HCT116 (cell line): ENCODE results near the gene NRIP3. TPM values are rescaled to one million over a fixed set of nuclear protein-coding genes. Genes with fewer than 3 reads are reported as not detected.

ENCODE experiments used
- ATAC-seq: fragments of 200-7000 bp; cut with Tn5 transposase; 2 replicates; pipeline ENCODE4 v1.9.1; 2020; ENCODE audit warnings: mild to moderate bottlenecking, moderate library complexity
- BruUV-seq: library from RNA; stranded (reverse); fragments of 400-500 nt; replicated peaks from 2 replicates; lab custom pipeline; 2021; lab: Mats Ljungman, UMichigan
- CTCF ChIA-PET: fragments of 300-600 bp; sonication (Branson Sonifier 250); formaldehyde crosslinking; loops from one replicate; lab custom pipeline; 2021; ENCODE audit warnings: antibody characterized with exemption; lab: Charles Lee
- POLR2A ChIA-PET: fragments of 300-600, 350-600 bp; sonication (Branson Sonifier 250); formaldehyde crosslinking; loops from one replicate; lab custom pipeline; 2021; ENCODE audit warnings: antibody characterized with exemption; lab: Charles Lee
- RAD21 ChIA-PET, 2 experiments: fragments of 300-600 bp; sonication (Branson Sonifier 250); formaldehyde crosslinking; loops; one replicate each; lab custom pipeline; 2023; ENCODE audit warnings: low total read pairs in 2 of 2; ENCODE audit not compliant: uncharacterized antibody in 2 of 2, unreplicated experiment in 2 of 2, low non-redundant PET in 1 of 2; lab: Charles Lee
- DNase-seq: peaks from one replicate; pipeline ENCODE4 v3.0.0-alpha.2; 2010; ENCODE audit warnings: low read depth, low spot score
- H2AFZ ChIP-seq: fragments of 200-600 bp; shearing (Covaris generic), sonication (generic); 2 replicates; pipeline ENCODE4 v1.6.1; 2017; ENCODE audit warnings: low read depth, mixed run types, mixed read lengths, antibody characterized with exemption, low read length; ENCODE audit not compliant: poor library complexity, severe bottlenecking
- H3K27ac ChIP-seq: 2 replicates; pipeline ENCODE4 v1.5.1; 2012; ENCODE audit warnings: low read depth, low read length
- H3K27me3 ChIP-seq: fragments of 200-600 bp; sonication (generic); 2 replicates; pipeline ENCODE4 v1.6.1; 2016; ENCODE audit warnings: mixed run types, low read length, mixed read lengths; ENCODE audit not compliant: insufficient read depth
- H3K36me3 ChIP-seq, 2 experiments: fragments of 200-500 bp in 1 of 2; fragments of 200-600 bp in 1 of 2; sonication (Bioruptor generic) in 1 of 2; sonication (generic) in 1 of 2; 2 replicates each; pipeline versions ENCODE4 v1.5.1 to v1.6.1; 2014 to 2016; ENCODE audit warnings: low read length in 2 of 2, inconsistent platforms in 1 of 2, mixed read lengths in 1 of 2, mixed run types in 1 of 2; ENCODE audit not compliant: insufficient read depth in 2 of 2, control insufficient read depth in 1 of 2
- H3K4me1 ChIP-seq, 2 experiments: fragments of 200-600 bp in 1 of 2; sonication (generic) in 1 of 2; 2 replicates each; pipeline versions ENCODE4 v1.5.1 to v1.6.1; 2012 to 2017; ENCODE audit warnings: low read length in 2 of 2, inconsistent platforms in 1 of 2, mild to moderate bottlenecking in 1 of 2, mixed read lengths in 1 of 2, mixed run types in 1 of 2, moderate library complexity in 1 of 2; ENCODE audit not compliant: insufficient read depth in 2 of 2, control insufficient read depth in 1 of 2
- H3K4me2 ChIP-seq: fragments of 200-600 bp; sonication (generic); 2 replicates; pipeline ENCODE4 v1.6.1; 2017; ENCODE audit warnings: mixed run types, low read length, mixed read lengths
- H3K4me3 ChIP-seq, 2 experiments: fragments of 200-600 bp in 1 of 2; sonication (generic) in 1 of 2; replicated peaks in 1 of 2; 2 replicates each; pipeline ENCODE4 v1.5.1; 2011 to 2016; ENCODE audit warnings: low read length in 2 of 2, control low read depth in 1 of 2, low read depth in 1 of 2, mild to moderate bottlenecking in 1 of 2, mixed read lengths in 1 of 2, mixed run types in 1 of 2
- H3K79me2 ChIP-seq: fragments of 200-600 bp; sonication (generic); 2 replicates; pipeline ENCODE4 v1.6.1; 2017; ENCODE audit warnings: mild to moderate bottlenecking, mixed run types, low read length, moderate library complexity, mixed read lengths; ENCODE audit not compliant: insufficient read depth
- H3K9ac ChIP-seq: fragments of 200-600 bp; sonication (generic); 2 replicates; pipeline ENCODE4 v1.6.1; 2016; ENCODE audit warnings: low read length, mixed read lengths
- H3K9me2 ChIP-seq: fragments of 200-600 bp; sonication (generic), shearing (Covaris generic); 2 replicates; pipeline ENCODE4 v1.6.1; 2017; ENCODE audit warnings: mixed run types, mild to moderate bottlenecking, moderate library complexity; ENCODE audit not compliant: insufficient read depth
- H3K9me3 ChIP-seq, 2 experiments: fragments of 200-500 bp in 1 of 2; fragments of 200-600 bp in 1 of 2; sonication (Bioruptor generic) in 1 of 2; sonication (generic) in 1 of 2; 2 replicates each; pipeline ENCODE4 v1.6.1; 2014 to 2017; ENCODE audit warnings: low read length in 2 of 2, mixed read lengths in 2 of 2, inconsistent platforms in 1 of 2, low read depth in 1 of 2, mild to moderate bottlenecking in 1 of 2, mixed run types in 1 of 2, moderate library complexity in 1 of 2; ENCODE audit not compliant: control insufficient read depth in 1 of 2, insufficient read depth in 1 of 2
- H4K20me1 ChIP-seq: fragments of 200-600 bp; sonication (generic), shearing (Covaris generic); 2 replicates; pipeline ENCODE4 v1.6.1; 2017; ENCODE audit warnings: mixed run types, mild to moderate bottlenecking, moderate library complexity; ENCODE audit not compliant: insufficient read depth
- CBX3 ChIP-seq: IDR thresholded peaks from 2 replicates; pipeline ENCODE4 v1.6.1; 2012; ENCODE audit warnings: low read depth
- CEBPB ChIP-seq: IDR thresholded peaks from 2 replicates; pipeline ENCODE4 v1.6.1; 2012; ENCODE audit warnings: low read depth
- EZH2phosphoT487 ChIP-seq: fragments of 200-600 bp; IDR thresholded peaks from 2 replicates; pipeline ENCODE4 v1.6.1; 2018; ENCODE audit warnings: antibody characterized with exemption, borderline replicate concordance
- FOSL1 ChIP-seq: IDR thresholded peaks from 2 replicates; pipeline ENCODE4 v1.6.1; 2012; ENCODE audit warnings: low read depth
- JUND ChIP-seq: IDR thresholded peaks from 2 replicates; pipeline ENCODE4 v1.6.1; 2012
- POLR2AphosphoS5 ChIP-seq: IDR thresholded peaks from 2 replicates; pipeline ENCODE4 v1.6.1; 2011; ENCODE audit warnings: mild to moderate bottlenecking, low read depth, low read length, moderate library complexity
- SP1 ChIP-seq: IDR thresholded peaks from 2 replicates; pipeline ENCODE4 v1.6.1; 2012; ENCODE audit warnings: low read depth
- TCF7L2 ChIP-seq: IDR thresholded peaks from 2 replicates; pipeline ENCODE4 v1.7.0; 2011; ENCODE audit warnings: borderline replicate concordance, inconsistent platforms; ENCODE audit not compliant: insufficient read depth, insufficient read length; ENCODE audit errors: extremely low read depth
- ZFX ChIP-seq: fragments of 450-650 bp; IDR thresholded peaks from 2 replicates; pipeline ENCODE4 v1.6.1; 2017
- ZNF274 ChIP-seq: fragments of 200-500 bp; sonication (Bioruptor generic); IDR thresholded peaks from 2 replicates; pipeline ENCODE4 v1.6.1; 2014; ENCODE audit warnings: mild to moderate bottlenecking, low read depth, low read length, inconsistent platforms
- intact Hi-C: fragments of 100-400 bp; cut with micrococcal nuclease; formaldehyde crosslinking; loops from 2 replicates; pipeline ENCODE4 v1.10.0; 2022
- total RNA-seq: library from RNA; stranded (reverse); gene quantifications from one replicate; pipeline ENCODE4 v1.2.1, GENCODE V29; 2021; ENCODE audit not compliant: unreplicated experiment
- TF ChIP-seq, protein P1 (sequence below), 3 experiments: fragments of 200-600 bp in 1 of 3; sonication (generic) in 1 of 3; IDR thresholded peaks in 2 of 3; conservative IDR thresholded peaks in 1 of 3; 2 replicates each; pipeline ENCODE4 v1.5.1; 2012 to 2017; ENCODE audit warnings: low read depth in 2 of 3, low read length in 2 of 3, antibody characterized with exemption in 1 of 3, borderline replicate concordance in 1 of 3, control low read depth in 1 of 3, mild to moderate bottlenecking in 1 of 3, mixed read lengths in 1 of 3, mixed run types in 1 of 3, moderate library complexity in 1 of 3; ENCODE audit not compliant: insufficient read depth in 1 of 3
- TF ChIP-seq, protein P2 (sequence below): IDR thresholded peaks from 2 replicates; pipeline ENCODE4 v1.6.1; 2011; ENCODE audit warnings: mild to moderate bottlenecking, low read length, moderate library complexity; ENCODE audit not compliant: insufficient replicate concordance; ENCODE audit errors: extremely low read depth
- TF ChIP-seq, protein P3 (sequence below): IDR thresholded peaks from 2 replicates; pipeline ENCODE4 v1.6.1; 2012

Gene NRIP3
- total RNA-seq, 1 experiment from 2014 or later = 0.15 TPM

DNA sequence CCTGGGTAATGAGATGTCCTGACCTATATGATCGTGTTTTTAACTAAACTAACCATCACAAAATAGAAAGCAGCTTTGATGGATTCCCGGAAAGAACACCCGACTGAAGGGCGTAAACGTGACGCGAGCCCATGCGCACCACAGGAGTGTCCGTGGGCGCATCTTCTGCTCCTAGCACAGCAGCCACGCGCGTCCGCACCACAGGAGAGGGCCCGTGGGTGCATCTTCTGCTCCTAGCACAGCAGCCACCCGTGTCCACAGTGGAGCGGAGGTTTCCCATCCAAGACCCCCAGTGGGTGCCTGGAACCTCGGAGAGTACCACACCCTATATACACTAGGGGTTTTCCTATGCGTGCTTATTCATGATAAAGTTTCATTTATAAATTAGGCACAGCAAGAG is 36.1 kb upstream of the NRIP3 start (continued):
- TF ChIP-seq, protein P1, sequence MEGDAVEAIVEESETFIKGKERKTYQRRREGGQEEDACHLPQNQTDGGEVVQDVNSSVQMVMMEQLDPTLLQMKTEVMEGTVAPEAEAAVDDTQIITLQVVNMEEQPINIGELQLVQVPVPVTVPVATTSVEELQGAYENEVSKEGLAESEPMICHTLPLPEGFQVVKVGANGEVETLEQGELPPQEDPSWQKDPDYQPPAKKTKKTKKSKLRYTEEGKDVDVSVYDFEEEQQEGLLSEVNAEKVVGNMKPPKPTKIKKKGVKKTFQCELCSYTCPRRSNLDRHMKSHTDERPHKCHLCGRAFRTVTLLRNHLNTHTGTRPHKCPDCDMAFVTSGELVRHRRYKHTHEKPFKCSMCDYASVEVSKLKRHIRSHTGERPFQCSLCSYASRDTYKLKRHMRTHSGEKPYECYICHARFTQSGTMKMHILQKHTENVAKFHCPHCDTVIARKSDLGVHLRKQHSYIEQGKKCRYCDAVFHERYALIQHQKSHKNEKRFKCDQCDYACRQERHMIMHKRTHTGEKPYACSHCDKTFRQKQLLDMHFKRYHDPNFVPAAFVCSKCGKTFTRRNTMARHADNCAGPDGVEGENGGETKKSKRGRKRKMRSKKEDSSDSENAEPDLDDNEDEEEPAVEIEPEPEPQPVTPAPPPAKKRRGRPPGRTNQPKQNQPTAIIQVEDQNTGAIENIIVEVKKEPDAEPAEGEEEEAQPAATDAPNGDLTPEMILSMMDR (IDR thresholded peaks at IDR 0.05 in 2 of 3, conservative IDR thresholded peaks at IDR 0.05 in 1 of 3; ENCODE audit: borderline replicate concordance in 1 of 3, insufficient read depth in 1 of 3, low read depth in 2 of 3, low read length in 2 of 3) = no peak
- TF ChIP-seq CBX3 (no peak), ZNF274 (no peak)

DNA sequence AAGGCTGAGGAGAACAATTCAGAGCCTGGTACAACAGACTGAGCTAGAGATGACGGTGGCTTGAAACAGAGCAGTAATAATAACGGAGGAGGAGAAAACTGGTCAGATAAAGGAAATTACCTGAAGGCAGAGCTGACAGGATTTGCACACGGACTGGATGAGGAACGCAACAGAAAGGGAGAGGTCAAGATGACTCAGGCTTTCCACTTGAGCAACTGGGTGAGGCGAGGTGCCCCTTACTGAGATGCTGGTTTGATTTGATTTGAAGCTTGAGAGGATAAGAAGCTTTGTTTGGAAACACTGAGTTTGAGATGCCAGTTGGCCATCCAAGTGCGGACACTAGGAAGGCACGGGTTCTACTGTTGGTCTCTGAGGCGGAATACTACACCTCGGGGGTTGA is 35.4 kb upstream of the NRIP3 start:
- Histone ChIP-seq H3K27ac (no peak overlapping the region), H3K79me2 (no peaks in the 10 kb centered on the region), H3K9ac (peak overlapping the region; percentile 8; the same call in 1 of the 2 replicates), H3K36me3 (no peaks in the 10 kb centered on the region), H3K4me3 (no peak overlapping the region; a peak in 1 of 4 replicates), H4K20me1 (no peaks in the 10 kb centered on the region)
- RAD21 ChIA-PET = no interaction called here
- BruUV-seq = no TSS peak
- intact Hi-C loops = no loop called here
- TF ChIP-seq TCF7L2 (no peak), ZFX (no peak), CEBPB (peak; percentile 76), JUND (peak; percentile 84), SP1 (peak; percentile 77), FOSL1 (peak; percentile 89), CBX3 (peak; percentile 76; the same call in 1 of the 2 replicates), POLR2AphosphoS5 (no peak), EZH2phosphoT487 (no peak)
- TF ChIP-seq, protein P2, sequence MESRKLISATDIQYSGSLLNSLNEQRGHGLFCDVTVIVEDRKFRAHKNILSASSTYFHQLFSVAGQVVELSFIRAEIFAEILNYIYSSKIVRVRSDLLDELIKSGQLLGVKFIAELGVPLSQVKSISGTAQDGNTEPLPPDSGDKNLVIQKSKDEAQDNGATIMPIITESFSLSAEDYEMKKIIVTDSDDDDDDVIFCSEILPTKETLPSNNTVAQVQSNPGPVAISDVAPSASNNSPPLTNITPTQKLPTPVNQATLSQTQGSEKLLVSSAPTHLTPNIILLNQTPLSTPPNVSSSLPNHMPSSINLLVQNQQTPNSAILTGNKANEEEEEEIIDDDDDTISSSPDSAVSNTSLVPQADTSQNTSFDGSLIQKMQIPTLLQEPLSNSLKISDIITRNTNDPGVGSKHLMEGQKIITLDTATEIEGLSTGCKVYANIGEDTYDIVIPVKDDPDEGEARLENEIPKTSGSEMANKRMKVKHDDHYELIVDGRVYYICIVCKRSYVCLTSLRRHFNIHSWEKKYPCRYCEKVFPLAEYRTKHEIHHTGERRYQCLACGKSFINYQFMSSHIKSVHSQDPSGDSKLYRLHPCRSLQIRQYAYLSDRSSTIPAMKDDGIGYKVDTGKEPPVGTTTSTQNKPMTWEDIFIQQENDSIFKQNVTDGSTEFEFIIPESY = no peak
- TF ChIP-seq, protein P3, sequence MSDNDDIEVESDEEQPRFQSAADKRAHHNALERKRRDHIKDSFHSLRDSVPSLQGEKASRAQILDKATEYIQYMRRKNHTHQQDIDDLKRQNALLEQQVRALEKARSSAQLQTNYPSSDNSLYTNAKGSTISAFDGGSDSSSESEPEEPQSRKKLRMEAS = peak; percentile 58; the same call in 1 of the 2 replicates
- TF ChIP-seq, all 23 proteins: peak for 6
- H3K27me3 ChIP-seq = no peaks in the 10 kb centered on the region
- ChIA-PET CTCF (no interaction called here), POLR2A (no interaction called here)
- H3K4me1 ChIP-seq = peaks cover 0 to 22% of the 10 kb centered on the region in 2 experiments; a peak in 2 of 4 replicates
- peak overlapping the region; percentile 60 for H3K4me2 ChIP-seq
- ATAC-seq = peak; percentile 63
- H3K9me2 ChIP-seq = no peaks in the 10 kb centered on the region
- peak; percentile 60 for DNase-seq
- H3K9me3 ChIP-seq = no peaks in the 10 kb centered on the region
- peak overlapping the region; percentile 77 for H2AFZ ChIP-seq
